NCI-H1417 (cell line): ENCODE results near the gene CSTA.

Experiments
- DNase-seq, 3 experiments: peaks; one replicate each; lab custom pipeline; 2025; lab: John Stamatoyannopoulos, UW

The CSTA gene

DNA sequence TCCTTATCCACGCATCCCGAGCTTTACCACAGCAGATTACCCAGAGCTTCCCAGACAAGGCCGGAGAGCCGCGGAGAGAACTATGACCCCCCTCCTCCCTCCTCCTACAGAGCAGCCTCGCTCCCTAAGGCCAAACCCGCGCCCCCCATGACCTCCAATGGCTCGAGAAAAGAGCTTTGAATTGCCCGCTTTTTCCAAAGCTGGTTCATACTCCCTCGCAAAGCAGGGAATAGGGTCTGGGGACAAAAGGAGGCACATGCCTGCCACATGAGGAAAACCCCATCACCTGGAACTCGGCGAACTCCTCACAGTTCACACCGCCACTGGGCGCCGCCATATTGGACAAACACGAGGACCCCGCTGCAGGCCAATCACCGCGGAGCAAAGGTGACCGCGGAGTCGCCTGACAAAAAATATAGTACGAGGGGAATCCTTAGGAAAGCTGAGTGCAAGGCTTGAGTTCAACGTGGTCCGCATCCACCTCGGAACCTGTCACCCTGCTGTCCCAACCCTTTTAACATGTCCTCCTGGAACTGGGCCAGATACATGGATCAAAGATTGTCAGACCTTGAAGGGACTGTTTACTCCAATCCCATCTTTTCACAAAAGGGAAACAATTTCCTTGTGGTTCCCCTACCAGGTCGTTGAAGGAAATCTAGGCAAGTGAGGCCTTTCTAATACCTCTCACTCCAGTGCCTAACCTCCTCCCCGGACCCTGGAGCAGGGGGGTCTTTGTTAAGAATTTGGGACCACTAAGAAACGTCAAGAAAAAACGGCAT, 58.0 kb downstream of the CSTA start, which contains the start of gene MIX23:
TSS of gene MIX23 (minus strand) at position 344 of the 779 bp plus-strand sequence. CDS start at position 337, 7 bp downstream.
- DNase-seq = peak; percentile 90 to 94 (median 90)

- peak; percentile 95 to 97 (median 97) for DNase-seq
Measured at GRCh38 chr3:122383771-122384697, 59.0 kb downstream of the CSTA start, which contains the start of gene FAM162A. FAM162A (plus strand) TSS chr3:122384182; CDS start chr3:122384266, 84 bp downstream.

- DNase-seq = no peak
Measured at GRCh38 chr3:122387709-122388108, 62.7 kb downstream of the CSTA start.

GRCh38 chr3:122389197-122389596, 64.1 kb downstream of the CSTA start:
- no peak for DNase-seq

GRCh38 chr3:122389892-122390291, 64.8 kb downstream of the CSTA start:
- no peak for DNase-seq

DNA sequence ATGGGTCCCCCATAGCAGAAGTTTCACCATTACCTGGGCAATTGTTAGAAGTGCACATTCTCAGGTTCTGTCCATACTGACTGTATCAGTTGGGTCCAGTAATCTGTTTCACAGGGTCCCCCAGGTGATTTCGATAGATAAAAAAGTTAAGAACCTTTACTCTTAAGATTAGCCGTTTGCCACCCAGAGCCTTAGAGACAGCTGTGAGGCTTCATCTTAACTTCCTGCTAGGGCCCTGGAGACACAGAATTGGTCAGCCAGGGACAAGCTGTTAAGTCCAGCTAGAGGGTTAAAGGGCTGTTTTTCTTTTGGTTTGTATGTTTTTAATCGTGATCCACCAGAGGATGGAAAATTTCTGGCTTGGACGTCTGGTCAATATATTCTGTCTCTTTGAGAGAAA, 65.6 kb downstream of the CSTA start:
- no peak for DNase-seq
